C4-2B (cell line): ENCODE data around the gene OTOGL.

Experiments
- CTCF ChIP-seq: fragments of 450-650 bp; conservative IDR thresholded peaks from 2 replicates; pipeline ENCODE4 v1.5.1; 2017; ENCODE audit warnings: mild to moderate bottlenecking
- ZFX ChIP-seq: fragments of 450-650 bp; IDR thresholded peaks from 2 replicates; pipeline ENCODE4 v1.6.1; 2017

- TF ChIP-seq CTCF (no peak), ZFX (no peak)
These were observed 43.3 kb downstream of the OTOGL start for GRCh38 chr12:80142640-80143039.
